PC-9 (cell line): Measurements from ENCODE around the gene CERS5. TPM values are rescaled to one million over a fixed set of nuclear protein-coding genes. Genes with fewer than 3 reads are reported as not detected.
A peak's percentile ranks its signal among the peaks of the same experiment; 100 is the strongest.

Experiments
- BruUV-seq: library from RNA; stranded (reverse); fragments of 400-500 nt; replicated peaks from 2 replicates; lab custom pipeline; 2021; lab: Mats Ljungman, UMichigan
- CTCF ChIA-PET: fragments of 300-600 bp; sonication (Branson Sonifier 250); formaldehyde crosslinking; loops from one replicate; lab custom pipeline; 2022; ENCODE audit warnings: antibody characterized with exemption; lab: Charles Lee
- POLR2A ChIA-PET: fragments of 300-600 bp; sonication (Branson Sonifier 250); formaldehyde crosslinking; loops from one replicate; lab custom pipeline; 2022; ENCODE audit warnings: antibody characterized with exemption; ENCODE audit not compliant: unreplicated experiment; lab: Charles Lee
- DNase-seq, 2 experiments: peaks; one replicate each; pipeline versions ENCODE4 v3.0.0 to v3.0.0-alpha.2; 2015 to 2022; ENCODE audit warnings: mixed read lengths in 1 of 2
- H2AFZ ChIP-seq: fragments of 200-600 bp; sonication (generic); 2 replicates; pipeline ENCODE4 v1.8.1; 2017; ENCODE audit warnings: antibody characterized with exemption
- H3F3A ChIP-seq: fragments of 200-600 bp; sonication (generic); 2 replicates; pipeline ENCODE4 v1.8.1; 2017; ENCODE audit warnings: antibody characterized with exemption, mild to moderate bottlenecking, low read depth; ENCODE audit not compliant: insufficient read depth
- H3K27ac ChIP-seq: fragments of 200-600 bp; sonication (generic); 2 replicates; pipeline ENCODE4 v1.6.1; 2016; ENCODE audit warnings: mixed run types
- H3K27me3 ChIP-seq: fragments of 200-600 bp; sonication (generic); 2 replicates; pipeline ENCODE4 v1.6.1; 2016; ENCODE audit warnings: low read depth, mixed run types; ENCODE audit not compliant: insufficient read depth
- H3K36me3 ChIP-seq: fragments of 200-600 bp; sonication (generic); 2 replicates; pipeline ENCODE4 v1.6.1; 2016; ENCODE audit warnings: low read depth, mixed run types
- H3K4me1 ChIP-seq: fragments of 200-600 bp; sonication (generic); replicated peaks from 2 replicates; pipeline ENCODE4 v1.6.1; 2016; ENCODE audit warnings: mixed run types; ENCODE audit not compliant: insufficient read depth
- H3K4me2 ChIP-seq: fragments of 200-600 bp; sonication (generic); 2 replicates; pipeline ENCODE4 v1.6.1; 2017; ENCODE audit warnings: mixed run types
- H3K4me3 ChIP-seq: fragments of 200-600 bp; sonication (generic); 2 replicates; pipeline ENCODE4 v1.6.1; 2016; ENCODE audit warnings: mixed run types
- H3K79me2 ChIP-seq: fragments of 200-600 bp; sonication (generic); 2 replicates; pipeline ENCODE4 v1.6.1; 2017; ENCODE audit warnings: low read depth, mixed run types
- H3K9me2 ChIP-seq: fragments of 200-600 bp; sonication (generic); 2 replicates; pipeline ENCODE4 v1.8.1; 2017; ENCODE audit warnings: mild to moderate bottlenecking; ENCODE audit not compliant: insufficient read depth
- H3K9me3 ChIP-seq: fragments of 200-600 bp; sonication (generic); 2 replicates; pipeline ENCODE4 v1.8.1; 2016; ENCODE audit warnings: low read depth; ENCODE audit not compliant: insufficient read depth
- H4K20me1 ChIP-seq: fragments of 200-600 bp; sonication (generic); 2 replicates; pipeline ENCODE4 v1.8.1; 2017; ENCODE audit not compliant: insufficient read depth
- CTCF ChIP-seq: fragments of 200-600 bp; sonication (generic); conservative IDR thresholded peaks from 2 replicates; pipeline ENCODE4 v1.6.1; 2017; ENCODE audit warnings: mixed run types, antibody characterized with exemption, mild to moderate bottlenecking, moderate library complexity
- EZH2 ChIP-seq: fragments of 200-600 bp; sonication (generic); IDR thresholded peaks from 2 replicates; pipeline ENCODE4 v1.8.0; 2017; ENCODE audit warnings: antibody characterized with exemption, low read depth
- intact Hi-C: fragments of 100-400 bp; cut with micrococcal nuclease; formaldehyde crosslinking; loops from one replicate; pipeline ENCODE4 v1.10.0; 2022; ENCODE audit not compliant: unreplicated experiment
- total RNA-seq: library from RNA; stranded (reverse); gene quantifications from 2 replicates; pipeline ENCODE4 v1.2.3, GENCODE V29; 2021

CERS5 gene
- total RNA-seq, 1 experiment from 2014 or later: 33.0 TPM

GRCh38 chr12:50112456-50113218 lies 54.5 kb downstream of the CERS5 start:
- H3K4me2 ChIP-seq: peak overlapping the region; percentile 74
- intact Hi-C loops: no loop called here
- H3K79me2 ChIP-seq: peaks cover 51% of the 10 kb centered on the region
- DNase-seq: peak in 1 of 2 experiments; percentile 53
- H2AFZ ChIP-seq: peak overlapping the region; percentile 85
- H3K36me3 ChIP-seq: peaks cover 3% of the 10 kb centered on the region
- peaks cover 43% of the 10 kb centered on the region for H3K4me1 ChIP-seq
- ChIA-PET POLR2A (interaction anchor here (0.5 to 1.9 kb wide), 7 partner anchors 15 to 1956 kb away, joined by 3 to 10 read pairs (median 4); partner anchors contain the start of genes CERS5 and SMARCD1), CTCF (interaction anchor here (0.6 to 4.1 kb wide), 9 partner anchors 11 to 320 kb away, joined by 3 to 21 read pairs (median 4); partner anchors contain the start of genes CERS5 and SMARCD1)
- peaks cover 29% of the 10 kb centered on the region for H4K20me1 ChIP-seq
- no peaks in the 10 kb centered on the region for H3K9me2 ChIP-seq
- H3K4me3 ChIP-seq: peak overlapping the region; percentile 74
- peaks cover 38% of the 10 kb centered on the region for H3F3A ChIP-seq
- BruUV-seq: TSS peak; percentile 42
- no peaks in the 10 kb centered on the region for H3K9me3 ChIP-seq
- H3K27ac ChIP-seq: peak overlapping the region; percentile 55
- TF ChIP-seq EZH2: no peak
- no peak for TF ChIP-seq CTCF
- no peaks in the 10 kb centered on the region for H3K27me3 ChIP-seq

- peak within 1 kb of the TSS; percentile 80 for H3K27ac ChIP-seq
- CTCF ChIA-PET: interaction anchor here (0.6 to 4.1 kb wide), 15 partner anchors 10 to 984 kb away, joined by 3 to 21 read pairs (median 5); partner anchors contain the start of genes CERS5, SMARCD1 and TMBIM6
- peak within 1 kb of the TSS; percentile 75 for H3K4me2 ChIP-seq
- DNase-seq: peak; percentile 98
- peak within 1 kb of the TSS; percentile 85 for H2AFZ ChIP-seq
- no peaks in the 10 kb centered on the region for H3K27me3 ChIP-seq
- peaks cover 38% of the 10 kb centered on the region for H3F3A ChIP-seq
- no peaks in the 10 kb centered on the region for H3K9me2 ChIP-seq
- peaks cover 2% of the 10 kb centered on the region for H3K36me3 ChIP-seq
- no TSS peak for BruUV-seq
- TF ChIP-seq EZH2 (no peak), CTCF (peak; percentile 86; the same call in 1 of the 2 replicates)
- H3K4me3 ChIP-seq: peak within 1 kb of the TSS; percentile 74
- peaks cover 43% of the 10 kb centered on the region for H3K4me1 ChIP-seq
- peaks cover 46% of the 10 kb centered on the region for H3K79me2 ChIP-seq
- intact Hi-C loops: loop anchor here (1.0 to 2.0 kb wide), 4 partner anchors 27 to 269 kb away; partner anchors contain the start of genes BCDIN3D, CERS5 and SMARCD1
- peaks cover 25% of the 10 kb centered on the region for H4K20me1 ChIP-seq
- POLR2A ChIA-PET: interaction anchor here (0.5 to 1.9 kb wide), 7 partner anchors 15 to 1957 kb away, joined by 3 to 10 read pairs (median 5); partner anchors contain the start of genes CERS5, SMARCD1 and TMBIM6
- H3K9me3 ChIP-seq: no peaks in the 10 kb centered on the region
These were observed 55.3 kb downstream of the CERS5 start, which contains the start of gene COX14 for GRCh38 chr12:50111693-50112455. COX14 (plus strand) TSS chr12:50112236; CDS start chr12:50120044, 7,808 bp downstream.

- no peak for DNase-seq
- Histone ChIP-seq H3K27me3 (no peaks in the 10 kb centered on the region), H3K4me1 (peaks cover 43% of the 10 kb centered on the region), H3K4me3 (peak overlapping the region; percentile 12; the same call in 1 of the 2 replicates), H3K4me2 (peak overlapping the region; percentile 75), H3K79me2 (peaks cover 41% of the 10 kb centered on the region), H3K9me3 (no peaks in the 10 kb centered on the region), H3K9me2 (no peaks in the 10 kb centered on the region), H3F3A (peaks cover 38% of the 10 kb centered on the region), H2AFZ (no peak overlapping the region), H3K27ac (peak overlapping the region; percentile 80), H4K20me1 (peaks cover 19% of the 10 kb centered on the region), H3K36me3 (no peaks in the 10 kb centered on the region; the same call in 1 of the 2 replicates)
- BruUV-seq: no TSS peak
- POLR2A ChIA-PET: interaction anchor here (0.6 to 1.9 kb wide), 6 partner anchors 16 to 370 kb away, joined by 3 to 10 read pairs (median 8); partner anchors contain the start of genes CERS5, NCKAP5L, SMARCD1 and TMBIM6
- CTCF ChIA-PET: interaction anchor here (0.6 to 4.1 kb wide), 9 partner anchors 24 to 1377 kb away, joined by 3 to 21 read pairs (median 5); partner anchors contain the start of genes SMARCD1 and TMBIM6
- intact Hi-C loops: loop anchor here (1.0 to 2.0 kb wide), 4 partner anchors 27 to 268 kb away; partner anchors contain the start of genes BCDIN3D, CERS5 and SMARCD1
- TF ChIP-seq EZH2 (no peak), CTCF (no peak; the same call in 1 of the 2 replicates)
These were observed 55.8 kb downstream of the CERS5 start for GRCh38 chr12:50111395-50111692.
